ENCODE data around the gene ARL2BP. TPM values are rescaled to one million over a fixed set of nuclear protein-coding genes. Genes with fewer than 3 reads are reported as not detected.
A peak's percentile ranks its signal among the peaks of the same experiment; 100 is the strongest.

The ARL2BP gene
- total RNA-seq, 6 experiments from 2014 or later = 19.3 to 26.8 (median 22.0) TPM

- intact Hi-C loops (cut with DNase I) = loop anchor here in 1 of 2 donors (10.0 kb wide), 1 partner anchor 213 kb away; no protein-coding TSS in a partner anchor
- Histone ChIP-seq H3K27ac (no peak overlapping the region), H3K27me3 (no peaks in the 10 kb centered on the region), H3K9me3 (no peaks in the 10 kb centered on the region), H3K4me1 (peaks cover 0 to 13% (median 6%) of the 10 kb centered on the region in 4 donors), H3K36me3 (no peaks in the 10 kb centered on the region), H3K4me3 (no peak overlapping the region)
- no peak for DNase-seq
- 48% methylated on average over 6 of the region's 13 CpGs for WGBS (ENCODE audit: insufficient coverage, low coverage, low lambda C conversion rate, missing lambda C conversion rate)
- no peak for ATAC-seq
- TF ChIP-seq CTCF (IDR thresholded peaks at IDR 0.05) (no peak), POLR2A (IDR thresholded peaks at IDR 0.05) (no peak)
These were observed 52.8 kb downstream of the ARL2BP start for GRCh38 chr16:57297856-57298255.

- Histone ChIP-seq H3K4me3 (peak overlapping the region; percentile 31 to 37 (median 35)), H3K4me1 (peaks cover 0 to 19% (median 9%) of the 10 kb centered on the region in 4 donors), H3K27me3 (no peaks in the 10 kb centered on the region), H3K9me3 (no peaks in the 10 kb centered on the region), H3K36me3 (no peaks in the 10 kb centered on the region), H3K27ac (peak overlapping the region; percentile 67 to 88 (median 70))
- ATAC-seq (peak in 3 of 4 donors; percentile 1 to 5 (median 4)), DNase-seq (no peak)
- intact Hi-C loops (cut with DNase I) = loop anchor here in 1 of 2 donors (10.0 kb wide), 1 partner anchor 214 kb away; no protein-coding TSS in a partner anchor
- WGBS (ENCODE audit: insufficient coverage, low coverage, low lambda C conversion rate, missing lambda C conversion rate) = 27% methylated on average over 14 of the region's 14 CpGs
- TF ChIP-seq CTCF (IDR thresholded peaks at IDR 0.05) = no peak
- no peak for TF ChIP-seq POLR2A (IDR thresholded peaks at IDR 0.05)
These were observed 54.1 kb downstream of the ARL2BP start for GRCh38 chr16:57299009-57299718.

- Histone ChIP-seq H3K9me3 (no peaks in the 10 kb centered on the region), H3K27ac (peak overlapping the region; percentile 67 to 88 (median 70)), H3K4me3 (peak overlapping the region; percentile 31 to 37 (median 35)), H3K4me1 (peaks cover 0 to 22% (median 14%) of the 10 kb centered on the region in 4 donors), H3K36me3 (no peaks in the 10 kb centered on the region), H3K27me3 (no peaks in the 10 kb centered on the region)
- DNase-seq = peak; percentile 77 to 83 (median 83)
- intact Hi-C loops (cut with DNase I) = loop anchor here (2.0 to 10.0 kb wide), 5 partner anchors 75 to 215 kb away; partner anchors contain the start of gene CX3CL1 (in 1 of the 2)
- TF ChIP-seq CTCF (IDR thresholded peaks at IDR 0.05) (peak in 3 of 4 donors; percentile 15 to 40 (median 17)), POLR2A (IDR thresholded peaks at IDR 0.05) (peak; percentile 36)
- peak; percentile 47 to 61 (median 56) for ATAC-seq
- 6% methylated on average over 33 of the region's 35 CpGs for WGBS (ENCODE audit: insufficient coverage, low coverage, low lambda C conversion rate, missing lambda C conversion rate)
These were observed 54.8 kb downstream of the ARL2BP start for GRCh38 chr16:57299719-57300386.

GRCh38 chr16:57300387-57301125 is 55.5 kb downstream of the ARL2BP start:
- Histone ChIP-seq H3K36me3 (no peaks in the 10 kb centered on the region), H3K9me3 (no peaks in the 10 kb centered on the region), H3K4me1 (peaks cover 0 to 29% (median 16%) of the 10 kb centered on the region in 4 donors), H3K27me3 (no peaks in the 10 kb centered on the region), H3K27ac (peak overlapping the region; percentile 67 to 88 (median 70)), H3K4me3 (peak overlapping the region; percentile 31 to 37 (median 35))
- 6% methylated on average over 30 of the region's 36 CpGs for WGBS (ENCODE audit: insufficient coverage, low coverage, low lambda C conversion rate, missing lambda C conversion rate)
- TF ChIP-seq CTCF (IDR thresholded peaks at IDR 0.05) (peak; percentile 95 to 99 (median 96)), POLR2A (IDR thresholded peaks at IDR 0.05) (no peak)
- DNase-seq (peak; percentile 98 to 99 (median 98)), ATAC-seq (peak; percentile 85 to 96 (median 88))
- intact Hi-C loops (cut with DNase I) = loop anchor here (2.0 to 10.0 kb wide), 4 partner anchors 74 to 214 kb away; partner anchors contain the start of gene CX3CL1 (in 1 of the 2)

Data from right lobe of liver (tissue), 6 donors.